Measurements from ENCODE around the gene TAF3.

The TAF3 gene

GRCh38 chr10:7952266-7952665 lies 134.0 kb downstream of the TAF3 start:
- no peak for TF ChIP-seq CTCF (IDR thresholded peaks at IDR 0.05; ENCODE audit: insufficient read depth, missing control alignments)
- no peak for DNase-seq (ENCODE audit: insufficient read length, low spot score)
- no peak for FAIRE-seq

DNA sequence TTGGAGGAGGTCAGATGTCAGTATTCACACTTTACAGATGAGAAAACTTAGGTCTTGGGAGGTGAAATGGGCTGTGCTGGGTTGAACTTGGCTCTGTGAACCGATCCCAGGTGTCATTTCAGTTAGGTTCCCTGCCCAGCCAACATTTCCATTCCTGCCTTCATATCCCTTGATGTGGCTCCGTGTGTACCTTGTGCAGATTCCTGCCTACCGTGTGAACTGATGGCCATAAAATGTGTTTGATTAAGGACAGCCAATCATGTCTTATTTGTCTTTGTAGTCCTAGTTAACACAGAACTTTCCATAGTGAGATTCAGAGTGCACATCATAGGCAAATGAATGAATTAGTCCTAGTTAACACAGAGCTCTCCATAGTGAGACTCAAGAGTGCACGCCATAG lies 135.1 kb downstream of the TAF3 start:
- no peak for DNase-seq (ENCODE audit: insufficient read length, low spot score)
- TF ChIP-seq CTCF (IDR thresholded peaks at IDR 0.05; ENCODE audit: insufficient read depth, missing control alignments): no peak
- no peak for FAIRE-seq

GRCh38 chr10:7955446-7955845 lies 137.1 kb downstream of the TAF3 start:
- no peak for FAIRE-seq
- no peak for TF ChIP-seq CTCF (IDR thresholded peaks at IDR 0.05; ENCODE audit: insufficient read depth, missing control alignments)
- no peak for DNase-seq (ENCODE audit: insufficient read length, low spot score)

DNA sequence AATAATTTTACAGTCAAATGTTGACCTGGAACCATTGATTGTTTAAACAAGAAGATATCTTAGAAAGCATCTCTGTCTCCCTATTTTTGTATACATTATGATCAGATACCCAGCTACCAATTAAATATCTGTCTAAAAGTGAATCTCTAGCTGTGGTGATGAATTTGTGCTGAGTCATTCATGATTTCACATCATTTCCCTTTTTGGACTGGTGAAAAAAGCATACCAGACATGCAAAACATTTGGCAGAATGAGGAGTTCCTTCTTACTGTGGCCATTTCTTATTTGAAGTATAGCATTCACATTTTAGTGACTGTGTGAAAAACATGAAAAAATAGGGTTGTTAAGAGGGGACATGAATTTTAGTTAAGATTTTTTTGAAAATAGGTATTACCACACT lies 138.2 kb downstream of the TAF3 start:
- DNase-seq (ENCODE audit: insufficient read length, low spot score): no peak
- FAIRE-seq: no peak
- no peak for TF ChIP-seq CTCF (IDR thresholded peaks at IDR 0.05; ENCODE audit: insufficient read depth, missing control alignments)

DNA sequence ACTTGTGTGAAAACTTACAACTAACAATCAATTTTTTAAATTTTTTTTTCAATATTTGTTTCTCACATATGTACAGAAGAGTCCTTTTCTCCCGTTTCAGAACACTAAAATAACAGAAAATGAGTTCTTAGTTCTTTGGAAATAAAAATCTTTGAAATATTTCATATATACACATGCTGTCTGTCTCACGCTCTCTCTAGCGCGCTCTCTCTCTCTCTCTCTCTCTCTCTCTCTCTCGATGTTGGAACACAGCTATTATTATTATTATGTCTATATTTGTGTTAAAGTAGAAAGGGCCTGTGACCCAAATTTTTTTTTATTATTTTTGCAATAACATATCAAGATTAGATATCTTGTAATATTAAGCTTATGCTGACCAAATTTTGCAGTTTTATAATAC lies 139.3 kb downstream of the TAF3 start:
- FAIRE-seq (no peak), DNase-seq (ENCODE audit: insufficient read length, low spot score) (no peak)
- TF ChIP-seq CTCF (IDR thresholded peaks at IDR 0.05; ENCODE audit: insufficient read depth, missing control alignments): no peak

- FAIRE-seq: no peak
- no peak for DNase-seq (ENCODE audit: insufficient read length, low spot score)
- TF ChIP-seq CTCF (IDR thresholded peaks at IDR 0.05; ENCODE audit: insufficient read depth, missing control alignments): no peak
Observed at GRCh38 chr10:7958442-7958841, 140.1 kb downstream of the TAF3 start.

- DNase-seq (ENCODE audit: insufficient read length, low spot score) (no peak), FAIRE-seq (no peak)
- TF ChIP-seq CTCF (IDR thresholded peaks at IDR 0.05; ENCODE audit: insufficient read depth, missing control alignments): no peak
Observed at GRCh38 chr10:7960108-7960507, 141.8 kb downstream of the TAF3 start.

Measured in D721Med (cell line).